ENCODE data around the gene SPOPL.

SPOPL gene

GRCh38 chr2:138501425-138502254 lies at the start of gene SPOPL:
Gene SPOPL, plus strand, starts transcription at chr2:138501770. Its CDS starts 48,447 bp downstream, at chr2:138550217.
- TF ChIP-seq, protein P1, sequence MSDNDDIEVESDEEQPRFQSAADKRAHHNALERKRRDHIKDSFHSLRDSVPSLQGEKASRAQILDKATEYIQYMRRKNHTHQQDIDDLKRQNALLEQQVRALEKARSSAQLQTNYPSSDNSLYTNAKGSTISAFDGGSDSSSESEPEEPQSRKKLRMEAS (IDR thresholded peaks at IDR 0.05) = peak; percentile 84
- TF ChIP-seq TAF1 (IDR thresholded peaks at IDR 0.05; ENCODE audit: low read depth) (peak; percentile 59), ZBTB7A (IDR thresholded peaks at IDR 0.05; ENCODE audit: low read depth) (peak; percentile 21), TCF12 (IDR thresholded peaks at IDR 0.05; ENCODE audit: low read depth) (0 out of 2 replicates have a peak, but pooled peaks have one; percentile 36), NFIC (IDR thresholded peaks at IDR 0.05) (no peak), CREB1 (IDR thresholded peaks at IDR 0.05; ENCODE audit: low read depth) (no peak), EGR1 (IDR thresholded peaks at IDR 0.05) (peak; percentile 23)

DNA sequence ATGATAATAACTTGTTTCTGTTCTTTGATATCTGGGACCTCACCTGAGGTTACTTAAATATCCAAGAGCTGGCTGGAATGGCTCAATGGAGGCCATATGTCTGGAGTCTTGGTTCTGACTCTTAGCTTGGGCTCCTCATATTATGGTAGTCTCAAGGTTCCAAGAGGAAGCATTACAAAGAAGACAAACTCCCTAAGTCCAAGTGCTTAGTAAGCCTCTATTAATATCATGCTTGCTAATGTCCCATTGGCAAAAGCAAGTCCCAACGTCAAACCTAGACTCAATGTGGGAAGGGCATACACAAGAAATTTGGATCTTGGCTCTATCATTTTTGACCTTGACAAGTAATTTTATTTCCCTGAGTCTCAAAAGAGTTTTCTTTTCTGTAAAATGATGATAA lies 49.2 kb upstream of the SPOPL start:
- TF ChIP-seq, protein P1 (IDR thresholded peaks at IDR 0.05) = no peak
- TF ChIP-seq FOXM1 (IDR thresholded peaks at IDR 0.05; ENCODE audit: borderline replicate concordance, low read depth) (no peak), EP300 (IDR thresholded peaks at IDR 0.05; ENCODE audit: borderline replicate concordance) (no peak), ZBTB7A (IDR thresholded peaks at IDR 0.05; ENCODE audit: low read depth) (no peak), NFIC (IDR thresholded peaks at IDR 0.05) (no peak)

GRCh38 chr2:138453815-138454214 lies 47.8 kb upstream of the SPOPL start:
- TF ChIP-seq, protein P1 (IDR thresholded peaks at IDR 0.05) = no peak
- TF ChIP-seq ZBTB7A (IDR thresholded peaks at IDR 0.05; ENCODE audit: low read depth) = no peak
- TF ChIP-seq USF1 (IDR thresholded peaks at IDR 0.05) = no peak
- no peak for TF ChIP-seq EP300 (IDR thresholded peaks at IDR 0.05; ENCODE audit: borderline replicate concordance)
- TF ChIP-seq, protein P2, sequence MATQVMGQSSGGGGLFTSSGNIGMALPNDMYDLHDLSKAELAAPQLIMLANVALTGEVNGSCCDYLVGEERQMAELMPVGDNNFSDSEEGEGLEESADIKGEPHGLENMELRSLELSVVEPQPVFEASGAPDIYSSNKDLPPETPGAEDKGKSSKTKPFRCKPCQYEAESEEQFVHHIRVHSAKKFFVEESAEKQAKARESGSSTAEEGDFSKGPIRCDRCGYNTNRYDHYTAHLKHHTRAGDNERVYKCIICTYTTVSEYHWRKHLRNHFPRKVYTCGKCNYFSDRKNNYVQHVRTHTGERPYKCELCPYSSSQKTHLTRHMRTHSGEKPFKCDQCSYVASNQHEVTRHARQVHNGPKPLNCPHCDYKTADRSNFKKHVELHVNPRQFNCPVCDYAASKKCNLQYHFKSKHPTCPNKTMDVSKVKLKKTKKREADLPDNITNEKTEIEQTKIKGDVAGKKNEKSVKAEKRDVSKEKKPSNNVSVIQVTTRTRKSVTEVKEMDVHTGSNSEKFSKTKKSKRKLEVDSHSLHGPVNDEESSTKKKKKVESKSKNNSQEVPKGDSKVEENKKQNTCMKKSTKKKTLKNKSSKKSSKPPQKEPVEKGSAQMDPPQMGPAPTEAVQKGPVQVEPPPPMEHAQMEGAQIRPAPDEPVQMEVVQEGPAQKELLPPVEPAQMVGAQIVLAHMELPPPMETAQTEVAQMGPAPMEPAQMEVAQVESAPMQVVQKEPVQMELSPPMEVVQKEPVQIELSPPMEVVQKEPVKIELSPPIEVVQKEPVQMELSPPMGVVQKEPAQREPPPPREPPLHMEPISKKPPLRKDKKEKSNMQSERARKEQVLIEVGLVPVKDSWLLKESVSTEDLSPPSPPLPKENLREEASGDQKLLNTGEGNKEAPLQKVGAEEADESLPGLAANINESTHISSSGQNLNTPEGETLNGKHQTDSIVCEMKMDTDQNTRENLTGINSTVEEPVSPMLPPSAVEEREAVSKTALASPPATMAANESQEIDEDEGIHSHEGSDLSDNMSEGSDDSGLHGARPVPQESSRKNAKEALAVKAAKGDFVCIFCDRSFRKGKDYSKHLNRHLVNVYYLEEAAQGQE (IDR thresholded peaks at IDR 0.05; ENCODE audit: low read depth) = no peak
- TF ChIP-seq FOXM1 (IDR thresholded peaks at IDR 0.05; ENCODE audit: borderline replicate concordance, low read depth) = no peak
- no peak for TF ChIP-seq YY1 (IDR thresholded peaks at IDR 0.05; ENCODE audit: low read depth)
- TF ChIP-seq CEBPB (IDR thresholded peaks at IDR 0.05) = no peak
- no peak for TF ChIP-seq TCF12 (IDR thresholded peaks at IDR 0.05; ENCODE audit: low read depth)
- TF ChIP-seq NFIC (IDR thresholded peaks at IDR 0.05) = no peak
- TF ChIP-seq TAF1 (IDR thresholded peaks at IDR 0.05; ENCODE audit: low read depth) = no peak
- TF ChIP-seq TEAD4 (IDR thresholded peaks at IDR 0.05) = no peak
- no peak for TF ChIP-seq CREB1 (IDR thresholded peaks at IDR 0.05; ENCODE audit: low read depth)
- TF ChIP-seq EGR1 (IDR thresholded peaks at IDR 0.05) = no peak
- no peak for TF ChIP-seq RAD21 (IDR thresholded peaks at IDR 0.05; ENCODE audit: low read depth)

DNA sequence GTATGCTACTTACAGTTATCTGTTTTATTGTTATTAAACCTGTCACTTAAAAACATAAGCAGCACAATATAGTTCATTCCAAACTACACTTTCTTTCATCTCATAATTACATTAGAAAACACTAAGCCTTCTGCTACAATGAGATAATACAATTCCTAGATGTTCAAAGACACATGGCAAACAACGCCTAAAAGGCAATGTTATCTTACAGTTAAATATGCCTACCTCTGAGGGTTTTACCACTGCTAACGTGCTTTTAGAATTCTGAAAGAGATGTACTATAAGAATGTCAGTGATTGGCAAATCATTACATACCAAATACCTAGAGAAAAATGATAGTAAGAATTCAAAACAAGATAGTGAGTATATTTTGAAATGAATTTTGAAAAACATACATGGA lies 46.8 kb upstream of the SPOPL start:
- TF ChIP-seq EP300 (IDR thresholded peaks at IDR 0.05; ENCODE audit: borderline replicate concordance) (no peak), CREB1 (IDR thresholded peaks at IDR 0.05; ENCODE audit: low read depth) (no peak), CEBPB (IDR thresholded peaks at IDR 0.05) (no peak), YY1 (IDR thresholded peaks at IDR 0.05; ENCODE audit: low read depth) (no peak), NFIC (IDR thresholded peaks at IDR 0.05) (no peak), ZBTB7A (IDR thresholded peaks at IDR 0.05; ENCODE audit: low read depth) (no peak)

DNA sequence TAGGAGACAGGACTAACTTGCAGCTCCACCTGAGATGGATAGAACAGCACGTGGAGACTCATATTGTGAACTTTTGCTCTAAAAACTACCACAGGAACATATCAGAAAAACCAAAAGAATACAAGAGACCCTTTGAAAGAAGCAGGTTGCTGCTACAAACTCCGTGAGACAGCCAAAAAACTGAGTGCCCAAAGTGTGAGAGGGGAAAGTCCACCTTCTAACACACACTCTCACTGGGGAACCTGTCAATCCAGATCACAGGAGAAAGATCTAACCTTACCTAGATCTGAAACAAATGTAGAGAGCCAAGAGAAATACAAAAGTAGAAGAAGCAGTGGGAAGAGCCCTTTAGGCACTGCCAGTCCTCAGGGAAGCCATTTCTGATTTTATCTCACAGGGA lies 46.3 kb upstream of the SPOPL start:
- TF ChIP-seq EGR1 (IDR thresholded peaks at IDR 0.05) (no peak), USF1 (IDR thresholded peaks at IDR 0.05) (no peak), CEBPB (IDR thresholded peaks at IDR 0.05) (no peak), CREB1 (IDR thresholded peaks at IDR 0.05; ENCODE audit: low read depth) (no peak), FOXM1 (IDR thresholded peaks at IDR 0.05; ENCODE audit: borderline replicate concordance, low read depth) (no peak), ZBTB7A (IDR thresholded peaks at IDR 0.05; ENCODE audit: low read depth) (no peak), YY1 (IDR thresholded peaks at IDR 0.05; ENCODE audit: low read depth) (no peak), RAD21 (IDR thresholded peaks at IDR 0.05; ENCODE audit: low read depth) (no peak), TEAD4 (IDR thresholded peaks at IDR 0.05) (no peak), NFIC (IDR thresholded peaks at IDR 0.05) (no peak), TAF1 (IDR thresholded peaks at IDR 0.05; ENCODE audit: low read depth) (no peak), TCF12 (IDR thresholded peaks at IDR 0.05; ENCODE audit: low read depth) (no peak), EP300 (IDR thresholded peaks at IDR 0.05; ENCODE audit: borderline replicate concordance) (no peak)
- TF ChIP-seq, protein P2 (IDR thresholded peaks at IDR 0.05; ENCODE audit: low read depth) = no peak
- TF ChIP-seq, protein P1 (IDR thresholded peaks at IDR 0.05) = no peak
